ENCODE data around the gene DGKB. TPM values are rescaled to one million over a fixed set of nuclear protein-coding genes. Genes with fewer than 3 reads are reported as not detected.

Gene DGKB
- 2.6 and 3.4 TPM in 2 replicates for total RNA-seq (ENCODE audit: low replicate concordance)
- long read RNA-seq, partial matches to known transcripts = 5 of 9 reads
- long read RNA-seq, other reads (novel, unspliced or antisense) = 4 of 9 reads

- Mint-ChIP-seq H3K4me3 (no peak within 1 kb of the TSS), H3K4me1 (ENCODE audit: unreplicated experiment) (no peaks in the 10 kb centered on the region), H3K36me3 (no peaks in the 10 kb centered on the region), H3K27me3 (peaks cover 20% of the 10 kb centered on the region), H3K9me3 (no peaks in the 10 kb centered on the region), H3K27ac (no peak within 1 kb of the TSS)
- no peak for DNase-seq (ENCODE audit: extremely low spot score, unreplicated experiment)
- TF ChIP-seq, protein P1, sequence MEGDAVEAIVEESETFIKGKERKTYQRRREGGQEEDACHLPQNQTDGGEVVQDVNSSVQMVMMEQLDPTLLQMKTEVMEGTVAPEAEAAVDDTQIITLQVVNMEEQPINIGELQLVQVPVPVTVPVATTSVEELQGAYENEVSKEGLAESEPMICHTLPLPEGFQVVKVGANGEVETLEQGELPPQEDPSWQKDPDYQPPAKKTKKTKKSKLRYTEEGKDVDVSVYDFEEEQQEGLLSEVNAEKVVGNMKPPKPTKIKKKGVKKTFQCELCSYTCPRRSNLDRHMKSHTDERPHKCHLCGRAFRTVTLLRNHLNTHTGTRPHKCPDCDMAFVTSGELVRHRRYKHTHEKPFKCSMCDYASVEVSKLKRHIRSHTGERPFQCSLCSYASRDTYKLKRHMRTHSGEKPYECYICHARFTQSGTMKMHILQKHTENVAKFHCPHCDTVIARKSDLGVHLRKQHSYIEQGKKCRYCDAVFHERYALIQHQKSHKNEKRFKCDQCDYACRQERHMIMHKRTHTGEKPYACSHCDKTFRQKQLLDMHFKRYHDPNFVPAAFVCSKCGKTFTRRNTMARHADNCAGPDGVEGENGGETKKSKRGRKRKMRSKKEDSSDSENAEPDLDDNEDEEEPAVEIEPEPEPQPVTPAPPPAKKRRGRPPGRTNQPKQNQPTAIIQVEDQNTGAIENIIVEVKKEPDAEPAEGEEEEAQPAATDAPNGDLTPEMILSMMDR (conservative IDR thresholded peaks at IDR 0.05) = no peak
These were observed at the start of gene DGKB for GRCh38 chr7:14902589-14903067. Gene DGKB (minus strand): TSS chr7:14902751.

- Mint-ChIP-seq H3K27me3 (peaks cover 11% of the 10 kb centered on the region), H3K4me1 (ENCODE audit: unreplicated experiment) (no peaks in the 10 kb centered on the region), H3K9me3 (no peaks in the 10 kb centered on the region), H3K4me3 (no peak overlapping the region), H3K27ac (no peak overlapping the region), H3K36me3 (no peaks in the 10 kb centered on the region)
- TF ChIP-seq, protein P1 (conservative IDR thresholded peaks at IDR 0.05) = no peak
- DNase-seq (ENCODE audit: extremely low spot score, unreplicated experiment) = no peak
These were observed 47.5 kb upstream of the DGKB start for GRCh38 chr7:14950013-14950412.

GRCh38 chr7:14938181-14938580 is 35.6 kb upstream of the DGKB start:
- Mint-ChIP-seq H3K9me3 (no peaks in the 10 kb centered on the region), H3K27me3 (no peaks in the 10 kb centered on the region), H3K4me3 (no peak overlapping the region), H3K36me3 (no peaks in the 10 kb centered on the region), H3K27ac (no peak overlapping the region), H3K4me1 (ENCODE audit: unreplicated experiment) (peaks cover 10% of the 10 kb centered on the region)
- TF ChIP-seq, protein P1 (conservative IDR thresholded peaks at IDR 0.05) = no peak
- DNase-seq (ENCODE audit: extremely low spot score, unreplicated experiment) = no peak

DNA sequence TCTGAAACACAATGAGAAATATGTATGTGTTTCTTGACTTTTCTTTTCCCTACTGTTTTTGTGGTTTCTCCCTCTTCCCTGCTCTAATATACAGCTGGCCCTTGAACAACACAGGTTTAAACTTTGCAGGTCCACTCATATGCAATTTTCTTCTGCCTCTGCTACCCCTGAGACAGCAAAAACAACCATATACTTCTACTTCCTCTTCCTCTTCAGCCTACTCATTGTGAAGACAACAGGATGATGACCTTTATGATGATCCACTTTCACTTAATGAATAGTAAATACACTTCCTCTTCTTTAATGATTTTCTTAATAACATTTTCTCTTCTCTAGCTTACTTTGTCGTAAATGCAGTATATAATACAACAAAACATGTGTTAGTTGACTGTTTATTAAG is 35.0 kb upstream of the DGKB start:
- Mint-ChIP-seq H3K4me3 (no peak overlapping the region), H3K4me1 (ENCODE audit: unreplicated experiment) (peaks cover 10% of the 10 kb centered on the region), H3K9me3 (no peaks in the 10 kb centered on the region), H3K36me3 (no peaks in the 10 kb centered on the region), H3K27me3 (no peaks in the 10 kb centered on the region), H3K27ac (no peak overlapping the region)
- TF ChIP-seq, protein P1 (conservative IDR thresholded peaks at IDR 0.05) = no peak
- no peak for DNase-seq (ENCODE audit: extremely low spot score, unreplicated experiment)

DNA sequence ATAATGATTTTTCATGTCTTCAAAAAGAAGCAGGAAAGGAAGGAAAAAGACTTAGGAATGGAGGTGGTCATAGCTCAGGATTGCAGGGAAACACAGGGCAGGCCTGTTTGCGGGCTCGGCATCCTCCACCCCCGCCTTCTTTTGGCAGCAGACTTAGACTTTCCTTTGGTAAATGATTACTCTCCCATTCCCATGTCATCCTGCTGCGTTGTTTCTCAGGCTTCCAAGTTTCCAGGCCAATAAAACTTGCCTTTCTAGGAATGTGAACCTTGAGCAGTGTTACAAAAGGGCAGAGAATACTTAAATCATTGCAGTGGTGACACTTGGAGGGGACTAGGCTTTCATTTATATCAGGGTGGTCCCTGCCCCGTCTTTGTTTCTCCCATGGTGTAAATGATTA is 34.0 kb upstream of the DGKB start:
- Mint-ChIP-seq H3K27ac (no peak overlapping the region), H3K4me1 (ENCODE audit: unreplicated experiment) (peaks cover 10% of the 10 kb centered on the region), H3K36me3 (no peaks in the 10 kb centered on the region), H3K9me3 (no peaks in the 10 kb centered on the region), H3K27me3 (no peaks in the 10 kb centered on the region), H3K4me3 (no peak overlapping the region)
- DNase-seq (ENCODE audit: extremely low spot score, unreplicated experiment) = no peak
- TF ChIP-seq, protein P1 (conservative IDR thresholded peaks at IDR 0.05) = no peak

- peaks cover 10% of the 10 kb centered on the region for H3K4me1 Mint-ChIP-seq (ENCODE audit: unreplicated experiment)
- TF ChIP-seq, protein P1 (conservative IDR thresholded peaks at IDR 0.05) = no peak
- H3K9me3 Mint-ChIP-seq = no peaks in the 10 kb centered on the region
- no peak for DNase-seq (ENCODE audit: extremely low spot score, unreplicated experiment)
- no peak overlapping the region for H3K27ac Mint-ChIP-seq
- H3K36me3 Mint-ChIP-seq = no peaks in the 10 kb centered on the region
- H3K4me3 Mint-ChIP-seq = no peak overlapping the region
- H3K27me3 Mint-ChIP-seq = peaks cover 2% of the 10 kb centered on the region
These were observed 32.3 kb upstream of the DGKB start for GRCh38 chr7:14934839-14935238.

Measured in type B pancreatic cell (in vitro differentiated cells).